ENCODE results near the gene SPAG6.

DNA sequence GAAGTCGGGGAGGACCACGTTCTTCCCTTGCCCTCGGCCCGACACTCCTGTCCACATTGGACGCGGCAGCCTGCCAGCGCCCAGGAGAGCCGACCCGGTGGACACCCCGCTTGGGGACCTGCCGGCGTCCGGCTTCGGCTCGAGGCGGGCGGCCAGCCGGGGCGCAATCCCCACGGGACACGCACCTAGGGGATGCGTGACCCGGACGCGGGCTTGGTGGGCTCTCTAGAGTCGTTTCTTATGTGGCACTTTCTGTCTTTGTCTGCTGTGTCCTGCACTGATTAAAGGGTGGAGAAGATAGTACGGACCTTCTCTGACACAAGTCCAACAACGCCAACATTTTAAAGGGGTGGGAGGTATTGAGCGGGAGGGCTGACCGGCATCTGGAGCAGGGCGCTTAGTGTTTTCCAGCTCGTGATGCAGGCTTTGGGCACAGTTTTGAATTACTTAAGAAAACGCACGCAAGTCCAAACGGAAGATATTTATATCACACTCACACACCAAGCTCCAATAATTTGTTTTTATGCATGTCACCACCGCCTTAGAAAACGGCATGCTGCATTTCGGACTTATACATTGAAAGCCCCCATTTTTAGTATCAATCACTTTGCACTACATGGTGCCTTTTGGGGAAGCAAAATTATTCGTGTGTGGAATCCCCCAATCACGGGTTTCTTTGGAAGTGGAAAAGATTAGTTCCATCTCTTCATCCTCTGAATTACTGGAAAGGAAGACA lies 3.9 kb upstream of the SPAG6 start:
- TF ChIP-seq EP300 (IDR thresholded peaks at IDR 0.05) (no peak), CTCF (IDR thresholded peaks at IDR 0.05) (no peak), POLR2AphosphoS5 (IDR thresholded peaks at IDR 0.05) (no peak)
